Measurements from ENCODE around the gene TBC1D22A.

TBC1D22A gene

DNA sequence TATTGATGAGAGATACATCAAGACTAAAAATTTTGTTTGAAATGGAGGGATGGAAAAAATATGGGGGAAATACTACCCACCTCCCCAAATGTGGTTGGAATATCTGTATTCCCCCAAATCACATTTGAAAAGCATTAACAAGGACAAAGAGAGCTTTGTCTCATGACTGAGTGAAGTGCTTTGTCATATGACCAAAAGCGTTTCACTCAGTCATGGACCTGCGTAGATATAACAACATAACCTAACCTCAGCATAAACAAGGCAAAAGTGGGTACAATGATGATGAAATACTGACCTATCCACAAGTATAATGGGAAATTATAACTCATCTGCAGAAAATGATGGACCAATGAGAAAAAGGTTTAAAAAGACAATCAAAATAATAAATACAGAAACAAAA is 418.3 kb downstream of the TBC1D22A start:
- Histone ChIP-seq H3K36me3 (replicated peaks; ENCODE audit: low read depth, low read length) (peaks cover 16% of the 10 kb centered on the region), H2AFZ (ENCODE audit: low read depth, low read length) (no peak overlapping the region), H3K79me2 (ENCODE audit: low read length) (no peaks in the 10 kb centered on the region), H3K27ac (ENCODE audit: low read length) (no peak overlapping the region), H4K20me1 (ENCODE audit: insufficient read depth, low read length) (no peaks in the 10 kb centered on the region), H3K27me3 (ENCODE audit: low read depth, low read length) (no peaks in the 10 kb centered on the region), H3K9me3 (ENCODE audit: insufficient read depth, low read length) (no peaks in the 10 kb centered on the region), H3K9ac (ENCODE audit: low read length) (no peak overlapping the region), H3K4me3 (ENCODE audit: low read length) (no peak overlapping the region), H3K4me1 (ENCODE audit: low read length) (no peaks in the 10 kb centered on the region), H3K4me2 (ENCODE audit: low read length) (no peak overlapping the region)
- TF ChIP-seq EZH2phosphoT487 (IDR thresholded peaks at IDR 0.05; ENCODE audit: low read depth), result no peak
- TF ChIP-seq, protein P1, sequence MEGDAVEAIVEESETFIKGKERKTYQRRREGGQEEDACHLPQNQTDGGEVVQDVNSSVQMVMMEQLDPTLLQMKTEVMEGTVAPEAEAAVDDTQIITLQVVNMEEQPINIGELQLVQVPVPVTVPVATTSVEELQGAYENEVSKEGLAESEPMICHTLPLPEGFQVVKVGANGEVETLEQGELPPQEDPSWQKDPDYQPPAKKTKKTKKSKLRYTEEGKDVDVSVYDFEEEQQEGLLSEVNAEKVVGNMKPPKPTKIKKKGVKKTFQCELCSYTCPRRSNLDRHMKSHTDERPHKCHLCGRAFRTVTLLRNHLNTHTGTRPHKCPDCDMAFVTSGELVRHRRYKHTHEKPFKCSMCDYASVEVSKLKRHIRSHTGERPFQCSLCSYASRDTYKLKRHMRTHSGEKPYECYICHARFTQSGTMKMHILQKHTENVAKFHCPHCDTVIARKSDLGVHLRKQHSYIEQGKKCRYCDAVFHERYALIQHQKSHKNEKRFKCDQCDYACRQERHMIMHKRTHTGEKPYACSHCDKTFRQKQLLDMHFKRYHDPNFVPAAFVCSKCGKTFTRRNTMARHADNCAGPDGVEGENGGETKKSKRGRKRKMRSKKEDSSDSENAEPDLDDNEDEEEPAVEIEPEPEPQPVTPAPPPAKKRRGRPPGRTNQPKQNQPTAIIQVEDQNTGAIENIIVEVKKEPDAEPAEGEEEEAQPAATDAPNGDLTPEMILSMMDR (IDR thresholded peaks at IDR 0.05; ENCODE audit: low read depth, low read length), result no peak

DNA sequence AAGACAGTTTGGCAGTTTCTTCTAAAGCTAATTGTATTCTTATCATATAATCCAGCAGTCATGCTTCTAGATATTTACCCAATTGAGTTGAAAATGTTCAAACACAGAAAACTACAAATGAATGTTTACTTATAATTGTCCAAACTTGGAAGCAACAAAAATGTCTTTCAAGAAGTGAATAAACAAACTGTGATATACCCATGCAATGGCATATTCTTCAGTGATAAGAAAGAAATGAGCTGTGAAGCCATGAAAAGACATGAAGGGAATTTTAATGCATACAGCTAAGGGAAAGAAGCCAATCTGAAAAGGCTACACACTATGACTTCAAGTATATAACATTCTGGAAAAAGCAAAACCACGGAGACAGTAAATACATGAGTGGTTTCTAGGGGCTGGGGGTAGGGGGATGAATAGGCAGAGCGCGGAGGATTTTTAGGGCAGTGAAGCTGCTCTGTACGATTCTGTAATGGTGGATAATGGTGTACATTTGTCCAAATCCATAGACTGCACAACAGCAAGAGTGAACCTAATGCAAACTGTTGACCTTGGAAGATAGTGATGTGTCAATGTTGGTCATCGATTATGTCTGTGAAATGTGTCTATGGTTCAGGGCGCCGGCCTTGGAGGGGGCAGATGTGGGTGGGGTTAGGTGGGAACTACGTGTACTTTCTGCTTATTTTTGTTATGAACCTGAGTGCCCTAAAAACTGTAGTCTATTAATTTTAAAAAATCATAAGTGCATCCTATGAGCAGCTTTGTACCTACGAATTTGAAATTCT is 424.9 kb downstream of the TBC1D22A start:
- Histone ChIP-seq H2AFZ (ENCODE audit: low read depth, low read length) (no peak overlapping the region), H3K27me3 (ENCODE audit: low read depth, low read length) (peaks cover 3% of the 10 kb centered on the region; the same call in 1 of the 2 replicates), H3K27ac (ENCODE audit: low read length) (no peak overlapping the region), H4K20me1 (ENCODE audit: insufficient read depth, low read length) (no peaks in the 10 kb centered on the region), H3K79me2 (ENCODE audit: low read length) (no peaks in the 10 kb centered on the region), H3K4me3 (ENCODE audit: low read length) (no peak overlapping the region), H3K9ac (ENCODE audit: low read length) (no peak overlapping the region), H3K4me2 (ENCODE audit: low read length) (no peak overlapping the region), H3K9me3 (ENCODE audit: insufficient read depth, low read length) (no peaks in the 10 kb centered on the region), H3K4me1 (ENCODE audit: low read length) (peaks cover 3% of the 10 kb centered on the region), H3K36me3 (replicated peaks; ENCODE audit: low read depth, low read length) (no peaks in the 10 kb centered on the region)
- no peak for TF ChIP-seq EZH2phosphoT487 (IDR thresholded peaks at IDR 0.05; ENCODE audit: low read depth)
- TF ChIP-seq, protein P1 (IDR thresholded peaks at IDR 0.05; ENCODE audit: low read depth, low read length), result no peak

DNA sequence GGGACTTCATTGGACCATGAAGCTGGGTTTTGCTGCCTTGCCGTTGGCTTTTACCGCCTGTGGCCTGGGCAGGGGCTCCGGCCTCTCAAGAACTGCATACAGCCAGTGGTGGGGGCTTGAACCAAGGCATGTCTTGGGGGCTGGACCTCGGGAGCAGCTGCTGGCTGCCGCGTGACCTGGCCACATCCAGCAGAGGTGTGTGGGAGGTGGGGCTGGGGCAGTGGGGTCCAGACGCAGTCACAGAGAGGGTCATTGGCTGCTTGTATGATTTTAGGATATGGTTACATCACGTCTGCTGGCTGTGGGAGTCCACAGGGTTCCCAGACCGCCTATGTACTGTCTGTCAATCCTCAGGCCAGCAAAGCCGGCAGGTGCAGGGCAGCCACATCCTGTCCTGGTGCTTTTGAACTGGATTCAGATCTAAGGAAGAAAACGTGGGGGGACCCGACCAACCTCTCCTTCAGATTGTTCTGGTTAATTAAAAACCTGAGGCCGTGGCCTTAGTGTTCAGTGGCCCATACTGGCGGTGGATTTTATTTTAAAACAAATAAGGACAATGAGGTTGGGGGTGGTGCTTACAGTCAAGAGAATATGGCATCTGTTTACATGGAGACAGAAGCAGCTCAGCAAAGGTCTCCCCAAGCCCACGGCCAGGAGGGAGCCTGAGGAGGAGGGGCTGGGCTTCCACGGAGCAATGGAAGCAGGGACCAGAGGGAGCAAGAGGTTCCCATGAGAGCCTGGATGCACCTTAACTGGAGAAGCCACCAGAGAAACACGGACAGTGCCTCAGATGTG is 426.0 kb downstream of the TBC1D22A start:
- Histone ChIP-seq H3K27me3 (ENCODE audit: low read depth, low read length) (peaks cover 4% of the 10 kb centered on the region; the same call in 1 of the 2 replicates), H3K4me3 (ENCODE audit: low read length) (no peak overlapping the region), H3K4me1 (ENCODE audit: low read length) (peaks cover 9% of the 10 kb centered on the region), H3K79me2 (ENCODE audit: low read length) (no peaks in the 10 kb centered on the region), H3K36me3 (replicated peaks; ENCODE audit: low read depth, low read length) (no peaks in the 10 kb centered on the region), H3K4me2 (ENCODE audit: low read length) (no peak overlapping the region), H4K20me1 (ENCODE audit: insufficient read depth, low read length) (no peaks in the 10 kb centered on the region), H3K27ac (ENCODE audit: low read length) (no peak overlapping the region), H2AFZ (ENCODE audit: low read depth, low read length) (no peak overlapping the region), H3K9me3 (ENCODE audit: insufficient read depth, low read length) (no peaks in the 10 kb centered on the region), H3K9ac (ENCODE audit: low read length) (no peak overlapping the region)
- no peak for TF ChIP-seq EZH2phosphoT487 (IDR thresholded peaks at IDR 0.05; ENCODE audit: low read depth)
- TF ChIP-seq, protein P1 (IDR thresholded peaks at IDR 0.05; ENCODE audit: low read depth, low read length), result no peak

All from OCI-LY3 (cell line).